Kidney (tissue), 14 donors: Measurements from ENCODE around the gene TLL2. TPM values are rescaled to one million over a fixed set of nuclear protein-coding genes. Genes with fewer than 3 reads are reported as not detected.

Experiments used
- DNase-seq, 5 donors: peaks; one replicate each; pipeline ENCODE4 v3.0.0-alpha.2; 2013 to 2020
- FAIRE-seq: peaks from 2 replicates; lab custom pipeline; 2012; peaks lifted over from hg19 to GRCh38; lab: Jason Lieb, UNC
- H3K27ac ChIP-seq, 2 donors: one replicate each; pipeline ENCODE4 v1.7.0; 2013; ENCODE audit warnings: low read depth in 2 of 2, low read length in 2 of 2, inconsistent platforms in 1 of 2
- H3K27me3 ChIP-seq: one replicate; pipeline ENCODE4 v1.7.1; 2013; ENCODE audit warnings: low read length, inconsistent platforms; ENCODE audit not compliant: control insufficient read depth, insufficient read depth
- H3K36me3 ChIP-seq, 3 donors: one replicate each; pipeline versions ENCODE4 v1.7.0 to v1.7.1; 2013; ENCODE audit warnings: low read length in 3 of 3, control low read depth in 1 of 3, inconsistent platforms in 1 of 3; ENCODE audit not compliant: insufficient read depth in 3 of 3, control insufficient read depth in 2 of 3
- H3K4me1 ChIP-seq, 3 donors: one replicate each; pipeline versions ENCODE4 v1.7.0 to v1.7.1; 2013; ENCODE audit warnings: low read length in 3 of 3, inconsistent platforms in 1 of 3, low read depth in 1 of 3; ENCODE audit not compliant: control insufficient read depth in 2 of 3, insufficient read depth in 2 of 3
- H3K4me3 ChIP-seq, 3 donors: one replicate each; pipeline versions ENCODE4 v1.7.0 to v1.8.1; 2013; ENCODE audit warnings: low read length in 3 of 3, control low read depth in 1 of 3, inconsistent platforms in 1 of 3
- H3K9ac ChIP-seq, 3 donors: one replicate each; pipeline versions ENCODE4 v1.7.0 to v1.7.1; 2013; ENCODE audit warnings: low read length in 3 of 3, control low read depth in 1 of 3, inconsistent platforms in 1 of 3
- H3K9me3 ChIP-seq, 3 donors: one replicate each; pipeline versions ENCODE4 v1.7.0 to v1.7.1; 2013; ENCODE audit warnings: low read length in 3 of 3, control low read depth in 1 of 3, inconsistent platforms in 1 of 3; ENCODE audit not compliant: control insufficient read depth in 2 of 3, insufficient read depth in 1 of 3
- intact Hi-C: fragments of 100-400 bp; cut with DNase I; formaldehyde crosslinking; loops from one replicate; pipeline ENCODE4 v1.11.1; 2022
- polyA plus RNA-seq: library from polyadenylated mRNA; stranded (reverse); fragments of 350-450 nt; fragmentation: Illumina TruSeq; extraction: RNeasy Lipid Tissue Mini Kit (QIAGEN cat#74804); gene quantifications from one replicate; pipeline ENCODE4 v1.2.3, GENCODE V29; 2014; ENCODE audit warnings: low read depth, low replicate concordance; ENCODE audit not compliant: insufficient read depth
- total RNA-seq: library from RNA; stranded (reverse); fragmentation: NEBNext Ultra II Directional; extraction: Animal tissue kit (Norgen Biotek cat#: 25700); gene quantifications from one replicate; pipeline ENCODE4 v1.2.1, GENCODE V29; 2021
- TF ChIP-seq, protein P1 (sequence below): IDR thresholded peaks from 3 replicates; pipeline ENCODE4 v1.5.1; 2012; ENCODE audit warnings: mild to moderate bottlenecking, moderate library complexity, borderline replicate concordance; ENCODE audit not compliant: insufficient read depth; ENCODE audit errors: extremely low read depth
- donor health status: control.
- donor health status: control.
- donor health status: control.
- donor health status: control.
- donor health status: control.
- donor health status: DM: yes; HTN: yes; CAD: no.
- donor health status: Normal renal cell carcinoma (clear cell type).

Gene TLL2
- total and polyA plus RNA-seq, 2 donors from 2014 or later: 0.39 to 0.98 TPM

DNA sequence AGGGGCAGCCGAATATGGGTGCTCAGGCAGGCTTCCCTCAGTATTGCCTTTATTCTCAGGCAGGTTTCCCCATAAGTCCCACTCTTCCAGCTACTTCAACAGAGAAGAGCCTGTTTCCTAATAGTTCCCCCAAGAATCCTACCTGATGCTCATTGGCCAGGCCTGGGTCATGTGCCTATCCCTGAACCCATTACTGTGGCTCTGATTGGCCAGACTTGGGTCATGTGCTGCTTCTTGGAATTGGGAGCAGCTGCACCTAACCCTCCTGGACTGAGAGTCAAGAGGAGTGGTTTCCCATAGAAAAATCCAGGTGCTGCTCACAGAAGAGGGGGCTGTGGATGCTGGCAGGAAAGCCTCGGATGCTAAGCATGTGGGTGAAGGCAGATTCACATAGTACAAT, 176.6 kb downstream of the TLL2 start:
- TF ChIP-seq, protein P1, sequence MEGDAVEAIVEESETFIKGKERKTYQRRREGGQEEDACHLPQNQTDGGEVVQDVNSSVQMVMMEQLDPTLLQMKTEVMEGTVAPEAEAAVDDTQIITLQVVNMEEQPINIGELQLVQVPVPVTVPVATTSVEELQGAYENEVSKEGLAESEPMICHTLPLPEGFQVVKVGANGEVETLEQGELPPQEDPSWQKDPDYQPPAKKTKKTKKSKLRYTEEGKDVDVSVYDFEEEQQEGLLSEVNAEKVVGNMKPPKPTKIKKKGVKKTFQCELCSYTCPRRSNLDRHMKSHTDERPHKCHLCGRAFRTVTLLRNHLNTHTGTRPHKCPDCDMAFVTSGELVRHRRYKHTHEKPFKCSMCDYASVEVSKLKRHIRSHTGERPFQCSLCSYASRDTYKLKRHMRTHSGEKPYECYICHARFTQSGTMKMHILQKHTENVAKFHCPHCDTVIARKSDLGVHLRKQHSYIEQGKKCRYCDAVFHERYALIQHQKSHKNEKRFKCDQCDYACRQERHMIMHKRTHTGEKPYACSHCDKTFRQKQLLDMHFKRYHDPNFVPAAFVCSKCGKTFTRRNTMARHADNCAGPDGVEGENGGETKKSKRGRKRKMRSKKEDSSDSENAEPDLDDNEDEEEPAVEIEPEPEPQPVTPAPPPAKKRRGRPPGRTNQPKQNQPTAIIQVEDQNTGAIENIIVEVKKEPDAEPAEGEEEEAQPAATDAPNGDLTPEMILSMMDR: no peak
- intact Hi-C loops: no loop called here
- no peak for DNase-seq
- H3K4me3 ChIP-seq: no peak overlapping the region
- H3K27me3 ChIP-seq: no peaks in the 10 kb centered on the region
- no peaks in the 10 kb centered on the region for H3K9me3 ChIP-seq
- no peaks in the 10 kb centered on the region for H3K4me1 ChIP-seq
- FAIRE-seq: no peak
- H3K9ac ChIP-seq: no peak overlapping the region
- H3K27ac ChIP-seq: no peak overlapping the region
- no peaks in the 10 kb centered on the region for H3K36me3 ChIP-seq

DNA sequence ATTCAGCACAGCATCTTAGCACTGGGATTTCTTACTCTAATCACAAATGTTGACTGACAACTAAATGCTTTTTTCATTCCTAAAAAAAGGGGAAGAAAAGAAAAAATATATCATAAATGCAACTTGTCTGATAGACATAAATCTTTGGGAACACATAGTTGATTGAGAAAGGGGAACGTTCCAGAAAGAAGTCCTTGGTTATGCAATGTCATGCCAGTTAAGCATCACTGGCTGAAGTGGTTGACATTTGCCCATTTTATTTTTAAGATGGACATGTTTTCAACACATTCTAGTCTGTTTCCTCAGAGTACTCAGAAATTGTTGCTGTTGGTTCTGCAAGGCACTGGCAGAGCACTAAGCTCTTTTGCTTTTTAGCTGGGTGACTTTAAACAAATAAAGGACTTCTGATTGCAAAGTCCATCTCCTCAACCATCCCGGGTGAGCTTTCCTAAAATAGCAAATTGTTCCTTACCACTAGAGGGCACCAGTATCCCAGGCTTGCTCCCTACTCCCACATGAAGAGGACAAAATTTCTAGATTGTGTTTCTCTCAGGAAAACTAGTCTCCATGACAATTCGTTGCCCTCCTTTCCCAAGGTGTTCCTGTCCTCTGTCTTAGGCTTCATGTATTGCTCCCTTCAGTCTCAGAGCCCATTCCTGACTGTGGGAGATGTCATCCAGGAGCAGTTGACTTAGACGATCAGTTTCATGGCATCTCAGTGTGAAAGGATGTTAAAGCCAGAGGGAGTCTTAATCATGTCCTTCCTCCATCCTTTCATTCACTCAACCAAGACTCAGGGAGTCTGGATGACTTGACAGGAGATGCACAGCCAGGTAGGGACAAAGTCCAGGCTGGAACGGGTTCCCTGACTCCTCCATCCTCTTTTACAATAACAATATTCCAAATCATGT, 178.9 kb downstream of the TLL2 start:
- Histone ChIP-seq H3K27me3 (no peaks in the 10 kb centered on the region), H3K4me3 (no peak overlapping the region), H3K4me1 (no peaks in the 10 kb centered on the region), H3K36me3 (no peaks in the 10 kb centered on the region), H3K27ac (no peak overlapping the region), H3K9ac (no peak overlapping the region), H3K9me3 (no peaks in the 10 kb centered on the region)
- FAIRE-seq: peak; percentile 19
- DNase-seq: peak in 3 of 5 donors; percentile 28 to 63 (median 56)
- TF ChIP-seq, protein P1: peak; percentile 74
- intact Hi-C loops: no loop called here

DNA sequence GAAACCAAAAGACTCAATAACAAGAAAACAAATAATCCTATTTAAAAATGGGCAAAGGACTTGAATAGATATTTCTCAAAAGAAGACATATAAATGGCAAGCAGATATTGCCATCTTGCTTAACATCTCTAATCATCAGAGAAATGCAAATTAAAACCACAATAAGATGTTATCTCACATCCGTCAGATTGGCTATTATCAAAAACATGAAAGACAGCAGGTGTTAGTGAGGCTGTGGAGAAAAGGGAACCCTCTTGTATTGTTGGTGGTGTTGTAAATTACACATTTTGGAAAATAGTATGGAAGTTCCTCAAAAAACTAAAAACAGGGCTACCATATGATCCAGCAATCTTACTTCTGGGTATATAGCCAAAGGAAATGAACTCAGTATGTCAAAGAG, 180.6 kb downstream of the TLL2 start:
- TF ChIP-seq, protein P1: no peak
- no peak overlapping the region for H3K4me3 ChIP-seq
- no peaks in the 10 kb centered on the region for H3K27me3 ChIP-seq
- H3K27ac ChIP-seq: no peak overlapping the region
- no peaks in the 10 kb centered on the region for H3K4me1 ChIP-seq
- intact Hi-C loops: no loop called here
- no peak for DNase-seq
- no peak overlapping the region for H3K9ac ChIP-seq
- FAIRE-seq: no peak
- H3K36me3 ChIP-seq: no peaks in the 10 kb centered on the region
- H3K9me3 ChIP-seq: no peaks in the 10 kb centered on the region
